PC-3 (cell line): ENCODE data around the gene PRDM9.
"Not testable (repeated sequence)": the region's sequence is repeated elsewhere in the genome, so short reads cannot be mapped to it uniquely, and the experiment has no call there.

Experiments
- CTCF ChIP-seq: fragments of 300-600 bp; sonication (generic); conservative IDR thresholded peaks from 2 replicates; pipeline ENCODE4 v1.5.1; 2017; ENCODE audit warnings: antibody characterized with exemption, low read depth, mild to moderate bottlenecking, low read length
- EZH2 ChIP-seq: fragments of 300-600 bp; sonication (generic); IDR thresholded peaks from one replicate; pipeline ENCODE4 v1.6.1; 2017; ENCODE audit warnings: antibody characterized with exemption, mild to moderate bottlenecking, low read length; ENCODE audit not compliant: unreplicated experiment

DNA sequence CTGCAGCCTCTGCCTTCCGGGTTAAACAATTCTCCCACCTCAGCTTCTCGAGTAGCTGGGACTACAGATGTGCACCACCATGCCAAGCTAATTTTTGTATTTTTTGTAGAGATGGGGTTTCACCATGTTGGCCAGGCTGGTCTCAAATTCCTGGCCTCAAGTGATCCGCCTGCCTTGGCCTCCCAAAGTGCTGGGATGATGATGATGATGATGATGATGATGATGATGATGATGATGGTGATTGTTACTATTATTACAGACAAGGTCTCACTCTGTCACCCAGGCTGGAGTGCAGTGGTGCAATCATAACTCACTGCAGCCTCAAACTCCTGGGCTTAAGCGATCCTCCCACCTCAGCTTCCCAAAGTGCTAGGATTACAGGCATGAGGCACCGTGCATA is 3.0 kb downstream of the PRDM9 start:
- TF ChIP-seq CTCF, EZH2: not testable (repeated sequence)
